ENCODE results near the gene ENO2. TPM values are rescaled to one million over a fixed set of nuclear protein-coding genes. Genes with fewer than 3 reads are reported as not detected.

The ENO2 gene
- total RNA-seq, 1 experiment from 2014 or later = 166 TPM

- Histone ChIP-seq H3T11ph (ENCODE audit: low read length) (no peak overlapping the region), H3K79me2 (ENCODE audit: insufficient read depth, low read length) (no peaks in the 10 kb centered on the region), H3K4ac (ENCODE audit: low read depth, low read length) (no peak overlapping the region), H3K23me2 (ENCODE audit: insufficient read length, low read depth, low read length, poor library complexity, severe bottlenecking) (peaks cover 16% of the 10 kb centered on the region), H3K9ac (ENCODE audit: extremely low read depth, insufficient read length, low read length) (no peak overlapping the region), H4K5ac (ENCODE audit: insufficient read length, low read depth, low read length) (no peak overlapping the region), H3K4me2 (ENCODE audit: insufficient read depth, insufficient read length, low read length) (no peak overlapping the region), H2AK5ac (ENCODE audit: insufficient read length, low read length) (no peak overlapping the region), H4K8ac (replicated peaks; ENCODE audit: insufficient read length, low read depth, low read length) (no peak overlapping the region), H2BK12ac (ENCODE audit: insufficient read length, low read depth, low read length) (no peak overlapping the region), H3K4me1 (ENCODE audit: insufficient read depth, low read length) (no peaks in the 10 kb centered on the region; the same call in 1 of the 2 replicates), H3K14ac (ENCODE audit: insufficient read depth, low read length) (no peak overlapping the region), H2AFZ (ENCODE audit: low read length) (no peak overlapping the region), H3K27me3 (ENCODE audit: insufficient read depth, low read length) (no peaks in the 10 kb centered on the region), H3K56ac (ENCODE audit: insufficient read length, low read depth, low read length) (no peak overlapping the region), H4K20me1 (ENCODE audit: control insufficient read depth, insufficient read depth, insufficient read length) (no peaks in the 10 kb centered on the region), H3K23ac (ENCODE audit: insufficient read length, low read depth, low read length) (no peak overlapping the region), H2BK20ac (ENCODE audit: low read depth, low read length, poor library complexity, severe bottlenecking) (no peak overlapping the region), H2BK15ac (ENCODE audit: low read depth, low read length) (no peak overlapping the region), H3K18ac (ENCODE audit: insufficient read length, low read depth, low read length) (no peak overlapping the region), H3K79me1 (ENCODE audit: insufficient read depth, low read depth, low read length, poor library complexity, severe bottlenecking) (peaks cover 6% of the 10 kb centered on the region), H4K91ac (ENCODE audit: insufficient read length, low read depth, low read length) (no peak overlapping the region), H2BK120ac (ENCODE audit: low read depth, low read length, poor library complexity, severe bottlenecking) (no peak overlapping the region), H3K9me3 (ENCODE audit: control insufficient read depth, low read depth, low read length) (no peaks in the 10 kb centered on the region), H2BK5ac (ENCODE audit: insufficient read length, low read length) (no peak overlapping the region), H3K27ac (ENCODE audit: insufficient read length, low read depth, low read length) (no peak overlapping the region)
- peaks cover 13% of the 10 kb centered on the region for H3K27me3 Mint-ChIP-seq (ENCODE audit: low read depth)
- H3K4me1 Mint-ChIP-seq = peaks cover 29 to 47% of the 10 kb centered on the region in 2 experiments
- H3K9me3 Mint-ChIP-seq = no peaks in the 10 kb centered on the region
- H3K36me3 Mint-ChIP-seq (ENCODE audit: insufficient read depth in 1 of 3, low read depth in 3 of 3) = peaks cover 29 to 49% (median 46%) of the 10 kb centered on the region in 3 experiments
- TF ChIP-seq, protein P1, sequence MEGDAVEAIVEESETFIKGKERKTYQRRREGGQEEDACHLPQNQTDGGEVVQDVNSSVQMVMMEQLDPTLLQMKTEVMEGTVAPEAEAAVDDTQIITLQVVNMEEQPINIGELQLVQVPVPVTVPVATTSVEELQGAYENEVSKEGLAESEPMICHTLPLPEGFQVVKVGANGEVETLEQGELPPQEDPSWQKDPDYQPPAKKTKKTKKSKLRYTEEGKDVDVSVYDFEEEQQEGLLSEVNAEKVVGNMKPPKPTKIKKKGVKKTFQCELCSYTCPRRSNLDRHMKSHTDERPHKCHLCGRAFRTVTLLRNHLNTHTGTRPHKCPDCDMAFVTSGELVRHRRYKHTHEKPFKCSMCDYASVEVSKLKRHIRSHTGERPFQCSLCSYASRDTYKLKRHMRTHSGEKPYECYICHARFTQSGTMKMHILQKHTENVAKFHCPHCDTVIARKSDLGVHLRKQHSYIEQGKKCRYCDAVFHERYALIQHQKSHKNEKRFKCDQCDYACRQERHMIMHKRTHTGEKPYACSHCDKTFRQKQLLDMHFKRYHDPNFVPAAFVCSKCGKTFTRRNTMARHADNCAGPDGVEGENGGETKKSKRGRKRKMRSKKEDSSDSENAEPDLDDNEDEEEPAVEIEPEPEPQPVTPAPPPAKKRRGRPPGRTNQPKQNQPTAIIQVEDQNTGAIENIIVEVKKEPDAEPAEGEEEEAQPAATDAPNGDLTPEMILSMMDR (conservative IDR thresholded peaks at IDR 0.05) = no peak
- WGBS (ENCODE audit: extremely low coverage, insufficient read length, low lambda C conversion rate) = no CpG with 5 or more reads among the region's 11 CpGs
- H3K4me3 Mint-ChIP-seq = peak overlapping the region in 1 of 2 experiments; percentile 42; a peak in 1 of 5 replicates
- peak overlapping the region in 2 of 3 experiments; percentile 29 to 40; a peak in 3 of 7 replicates for H3K27ac Mint-ChIP-seq
- DNase-seq = no peak
Observed at GRCh38 chr12:6916426-6917200, 2.2 kb downstream of the ENO2 start.

Data from H9 (cell line).